Heart right ventricle (tissue), 16 donors: Measurements from ENCODE around the gene CACNA1C. TPM values are rescaled to one million over a fixed set of nuclear protein-coding genes. Genes with fewer than 3 reads are reported as not detected.

Experiments used
- ATAC-seq, 8 donors: fragments of 200-7000 bp; cut with Tn5 transposase; one replicate each; pipeline ENCODE4 v1.9.1; 2020; ENCODE audit warnings: mild to moderate bottlenecking in 8 of 8, moderate library complexity in 8 of 8, moderate number of reproducible peaks in 1 of 8
- DNase-seq, 2 donors: peaks; one replicate each; pipeline ENCODE4 v3.0.0-alpha.2; 2020
- H3K27ac ChIP-seq, 10 donors: fragments of 200-600 bp; sonication (generic) in 2 of 10; one replicate each; pipeline versions ENCODE4 v1.5.0 to v1.8.0; 2020 to 2022; ENCODE audit warnings: mild to moderate bottlenecking in 3 of 10
- H3K27me3 ChIP-seq, 7 donors: fragments of 200-600 bp; one replicate each; pipeline ENCODE4 v1.8.0; 2021 to 2022; ENCODE audit warnings: mild to moderate bottlenecking in 2 of 7
- H3K36me3 ChIP-seq, 9 donors: fragments of 200-600 bp; sonication (generic) in 1 of 9; one replicate each; pipeline versions ENCODE4 v1.5.0 to v1.8.0; 2020 to 2022; ENCODE audit warnings: mild to moderate bottlenecking in 2 of 9
- H3K4me1 ChIP-seq, 9 donors: fragments of 200-600 bp; sonication (generic) in 1 of 9; one replicate each; pipeline versions ENCODE4 v1.5.0 to v1.8.0; 2020 to 2022; ENCODE audit warnings: mild to moderate bottlenecking in 4 of 9
- H3K4me3 ChIP-seq, 10 donors: fragments of 200-600 bp; sonication (generic) in 2 of 10; one replicate each; pipeline versions ENCODE4 v1.5.0 to v1.8.0; 2020 to 2022; ENCODE audit warnings: mild to moderate bottlenecking in 7 of 10, moderate library complexity in 2 of 10
- H3K9me3 ChIP-seq, 11 donors: fragments of 200-600 bp in 10 of 11; sonication (generic) in 2 of 11; one replicate each; pipeline versions ENCODE4 v1.5.0 to v1.8.0; 2013 to 2022; ENCODE audit warnings: mild to moderate bottlenecking in 2 of 11, control low read depth in 1 of 11, moderate library complexity in 1 of 11
- WGBS, 2 donors: extraction: QIAGEN DNeasy Blood & Tissue Kit; methylation state at CpG; one replicate each; pipeline ENCODE4 v1.1.7; 2013; ENCODE audit warnings: inconsistent platforms in 1 of 2; 5-methylcytosine and 5-hydroxymethylcytosine counted together
- intact Hi-C, 10 donors: fragments of 100-400 bp; cut with DNase I; formaldehyde crosslinking; loops; one replicate each; pipeline versions ENCODE4 v1.11.1 to v1.14.2; 2022
- polyA plus RNA-seq, 2 donors: library from polyadenylated mRNA; stranded (reverse); fragments of 200-250 nt; gene quantifications; one replicate each; pipeline ENCODE4 v1.2.3, GENCODE V29; 2013
- total RNA-seq, 10 donors: library from RNA; stranded (reverse); fragmentation: NEBNext Ultra II Directional in 3 of 10; extraction: Animal tissue kit (Norgen Biotek cat#: 25700) in 3 of 10; gene quantifications; one replicate each; pipeline versions ENCODE4 v1.2.1 to v1.2.4, GENCODE V29; 2021 to 2023
- TF ChIP-seq, protein P1 (sequence below), 9 donors: fragments of 200-600 bp; sonication (generic) in 2 of 9; IDR thresholded peaks; one replicate each; pipeline versions ENCODE4 v1.5.0 to v1.8.0; 2021 to 2022; ENCODE audit warnings: antibody characterized with exemption in 9 of 9, mild to moderate bottlenecking in 5 of 9, moderate library complexity in 1 of 9
- donor health status: Arrhythmogenic right ventricular cardiomyopathy.
- donor health status: ischemic (EF 13 %, LVEDD 7.1; RV severe dilation, severe dysfunction).
- donor health status: healthy with polysubstance abuse.
- donor health status: DM: no; HTN: yes; CAD: no.
- donor health status: DM: no; HTN: no; CAD: no.
- donor health status: ischemic (EF 25% LVEDD 6.9; RV normal size, moderate dysfunction).
- donor health status: ischemic (EF 25% LVEDD 5.7; RV mildly dilated, moderate dysfunction).
- donor health status: healthy.
- donor health status: DM: yes; HTN: yes; CAD: no.
- donor health status: Ischemic cardiomyopathy.
- donor health status: ischemic (EF 35%, LVEDD 5.7; RV mildly dilated, moderate dysfunction).
- donor health status: nonischemic (EF 11% LVEDD 7.7; RV severe dilation, severe dysfunction).
- donor health status: DM: yes; HTN: yes; CAD: no.
- donor health status: PGD.
- donor health status: ischemic (EF 29% LVEDD 5.4; RV normal size, mild dysfunction).
- donor health status: nonischemic (EF 23%, LVEDD 6.1; RV moderate dilation, normal function).

Gene CACNA1C
- total and polyA plus RNA-seq, 12 donors = 19.1 to 222 (median 183) TPM

DNA sequence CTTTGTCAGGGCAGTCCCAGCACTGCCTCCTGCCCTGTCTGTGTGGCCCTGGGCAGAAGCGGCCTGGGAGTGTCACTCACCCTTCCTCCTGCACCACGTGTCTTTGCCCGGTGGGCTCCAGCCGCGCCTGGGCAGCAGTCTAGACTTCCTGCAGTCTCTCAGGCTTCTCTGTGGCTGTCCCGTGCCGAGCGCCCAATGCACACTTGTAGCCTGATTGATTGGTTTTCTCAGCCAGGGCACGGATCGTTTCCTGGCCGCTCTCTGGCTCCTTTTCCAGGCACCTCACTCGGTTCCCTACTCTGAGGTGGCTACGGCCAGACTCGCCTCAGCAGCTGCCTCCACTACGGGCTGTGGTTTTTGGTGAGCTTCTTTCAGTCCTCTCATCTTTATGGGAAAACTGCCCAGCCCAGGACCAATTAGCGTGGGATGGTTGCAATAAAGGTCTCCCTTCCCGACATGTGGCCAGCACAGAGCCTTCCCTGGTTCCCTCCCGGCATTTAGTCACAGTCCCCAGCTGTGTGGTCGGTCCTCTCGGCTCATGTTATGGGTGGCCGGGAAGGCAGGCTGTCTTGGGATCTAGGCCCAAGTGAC is 133.1 kb downstream of the CACNA1C start:
- no peak for DNase-seq
- Histone ChIP-seq H3K36me3 (peaks cover 0 to 18% (median 0%) of the 10 kb centered on the region in 9 donors), H3K27ac (peak overlapping the region in 3 of 10 donors; percentile 12 to 45 (median 21)), H3K4me3 (no peak overlapping the region), H3K27me3 (no peaks in the 10 kb centered on the region), H3K4me1 (peaks cover 4 to 35% (median 25%) of the 10 kb centered on the region in 9 donors), H3K9me3 (no peaks in the 10 kb centered on the region)
- intact Hi-C loops = no loop called here
- ATAC-seq = peak in 1 of 8 donors; percentile 2
- WGBS, 2 donors = 93 to 95% methylated on average over 21 of the region's 21 CpGs
- TF ChIP-seq, protein P1, sequence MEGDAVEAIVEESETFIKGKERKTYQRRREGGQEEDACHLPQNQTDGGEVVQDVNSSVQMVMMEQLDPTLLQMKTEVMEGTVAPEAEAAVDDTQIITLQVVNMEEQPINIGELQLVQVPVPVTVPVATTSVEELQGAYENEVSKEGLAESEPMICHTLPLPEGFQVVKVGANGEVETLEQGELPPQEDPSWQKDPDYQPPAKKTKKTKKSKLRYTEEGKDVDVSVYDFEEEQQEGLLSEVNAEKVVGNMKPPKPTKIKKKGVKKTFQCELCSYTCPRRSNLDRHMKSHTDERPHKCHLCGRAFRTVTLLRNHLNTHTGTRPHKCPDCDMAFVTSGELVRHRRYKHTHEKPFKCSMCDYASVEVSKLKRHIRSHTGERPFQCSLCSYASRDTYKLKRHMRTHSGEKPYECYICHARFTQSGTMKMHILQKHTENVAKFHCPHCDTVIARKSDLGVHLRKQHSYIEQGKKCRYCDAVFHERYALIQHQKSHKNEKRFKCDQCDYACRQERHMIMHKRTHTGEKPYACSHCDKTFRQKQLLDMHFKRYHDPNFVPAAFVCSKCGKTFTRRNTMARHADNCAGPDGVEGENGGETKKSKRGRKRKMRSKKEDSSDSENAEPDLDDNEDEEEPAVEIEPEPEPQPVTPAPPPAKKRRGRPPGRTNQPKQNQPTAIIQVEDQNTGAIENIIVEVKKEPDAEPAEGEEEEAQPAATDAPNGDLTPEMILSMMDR (IDR thresholded peaks at IDR 0.05) = no peak

DNA sequence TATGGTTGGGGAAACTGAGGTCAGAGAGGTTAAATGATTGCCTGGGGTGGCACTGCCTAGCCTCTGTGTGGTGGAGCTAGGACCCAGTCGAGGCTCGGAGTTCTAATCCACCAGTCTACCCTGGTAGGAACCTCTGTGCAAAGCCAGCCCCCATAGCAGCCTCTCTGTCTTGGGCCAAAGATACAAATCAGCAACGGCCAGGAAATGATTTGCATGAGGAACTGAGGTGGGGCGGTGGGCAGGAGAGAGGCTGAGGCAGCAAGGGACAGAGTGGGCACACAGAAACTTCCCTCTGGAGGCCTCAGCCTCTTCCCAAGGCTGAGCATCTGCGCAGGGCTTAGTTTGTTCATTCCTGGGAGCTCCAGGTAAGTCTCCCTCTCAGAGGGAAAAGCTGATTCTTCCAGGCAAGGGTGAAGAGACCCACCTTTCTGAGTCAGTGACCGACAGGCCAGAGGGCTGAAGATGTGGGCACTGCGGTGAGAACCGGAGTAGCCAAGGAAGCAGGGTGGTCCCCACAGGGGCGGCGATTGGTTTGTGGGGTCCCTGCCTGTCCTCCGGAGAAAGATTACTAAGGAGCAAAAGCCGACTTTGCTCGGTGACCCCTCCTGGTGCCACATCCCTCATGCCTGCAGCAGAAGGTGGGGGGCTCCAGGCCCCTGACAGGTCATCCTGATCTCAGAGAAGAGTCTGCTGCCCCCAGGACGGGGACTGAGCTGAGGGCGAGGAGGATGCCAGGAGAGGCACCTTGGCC is 134.6 kb downstream of the CACNA1C start:
- H3K9me3 ChIP-seq = no peaks in the 10 kb centered on the region
- intact Hi-C loops = no loop called here
- peaks cover 0 to 22% (median 17%) of the 10 kb centered on the region in 9 donors for H3K4me1 ChIP-seq
- H3K36me3 ChIP-seq = peaks cover 0 to 24% (median 0%) of the 10 kb centered on the region in 9 donors
- H3K27me3 ChIP-seq = no peaks in the 10 kb centered on the region
- peak overlapping the region in 1 of 10 donors; percentile 10 for H3K27ac ChIP-seq
- ATAC-seq (no peak), DNase-seq (no peak)
- WGBS, 2 donors = 85 to 88% methylated on average over 15 of the region's 15 CpGs
- TF ChIP-seq, protein P1 (IDR thresholded peaks at IDR 0.05) = no peak
- H3K4me3 ChIP-seq = no peak overlapping the region

DNA sequence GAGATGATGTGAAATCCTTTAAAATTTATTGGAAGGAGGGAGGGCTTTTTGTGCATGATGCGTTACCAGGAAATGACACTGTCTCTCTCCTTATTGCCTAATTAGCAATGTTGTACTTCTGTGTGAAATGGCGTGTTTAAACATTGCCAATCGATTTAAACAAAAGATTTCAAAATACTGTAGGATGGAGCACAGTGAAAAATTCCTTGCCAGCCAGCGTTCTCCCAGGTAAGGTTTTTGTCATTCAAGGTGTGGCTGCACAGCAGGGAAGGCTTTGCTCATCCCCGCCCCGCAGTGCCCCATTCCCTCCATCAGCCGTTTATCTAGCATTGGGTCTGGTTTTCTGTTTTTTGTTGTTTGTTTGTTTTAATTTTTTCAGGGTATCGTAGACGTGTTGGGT is 137.3 kb downstream of the CACNA1C start:
- ATAC-seq = no peak

DNA sequence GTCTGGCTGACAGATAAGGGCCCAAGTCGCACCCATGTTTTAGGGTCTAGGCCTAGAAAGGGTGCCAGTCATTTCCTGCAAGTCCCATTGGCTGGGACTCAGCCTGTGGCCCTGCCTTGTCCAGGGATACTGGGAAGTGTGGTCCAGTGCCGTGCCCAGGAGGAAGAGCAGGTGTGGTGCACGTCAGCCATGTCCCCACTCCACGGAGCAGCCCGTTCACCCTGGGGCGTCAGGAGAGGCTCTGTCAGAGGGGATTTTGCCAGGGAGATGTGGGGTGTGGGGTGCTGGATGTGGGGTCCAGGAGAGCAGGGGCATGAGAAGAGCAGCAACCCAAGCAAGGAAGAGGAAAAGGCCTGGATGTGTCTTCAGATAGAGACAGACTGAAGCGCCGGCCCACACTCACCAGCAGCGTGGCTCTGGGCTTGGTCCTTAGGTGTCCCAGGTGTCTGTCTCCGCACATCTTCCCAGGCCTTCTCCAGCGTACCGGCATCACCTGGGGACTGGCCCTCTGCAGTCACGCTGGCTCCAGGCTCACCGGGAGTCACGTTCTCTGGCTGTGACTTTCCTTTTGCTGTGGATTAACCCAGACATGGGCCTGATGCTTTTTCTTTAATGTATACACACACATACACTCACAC is 138.2 kb downstream of the CACNA1C start:
- Histone ChIP-seq H3K36me3 (peaks cover 0 to 23% (median 0%) of the 10 kb centered on the region in 9 donors), H3K27me3 (no peaks in the 10 kb centered on the region), H3K9me3 (no peaks in the 10 kb centered on the region), H3K27ac (no peak overlapping the region), H3K4me3 (no peak overlapping the region), H3K4me1 (peaks cover 0 to 35% (median 24%) of the 10 kb centered on the region in 9 donors)
- peak in 1 of 8 donors; percentile 27 for ATAC-seq
- no peak for DNase-seq
- intact Hi-C loops = no loop called here
- TF ChIP-seq, protein P1 (IDR thresholded peaks at IDR 0.05) = no peak
- WGBS, 2 donors = 79 to 87% methylated on average over 15 of the region's 15 CpGs

More for the DNA sequence above, 137.3 kb downstream of the CACNA1C start:
- intact Hi-C loops = no loop called here
- DNase-seq = no peak
- Histone ChIP-seq H3K9me3 (no peaks in the 10 kb centered on the region), H3K36me3 (peaks cover 0 to 30% (median 0%) of the 10 kb centered on the region in 9 donors), H3K27ac (no peak overlapping the region), H3K4me1 (peaks cover 0 to 26% (median 15%) of the 10 kb centered on the region in 9 donors), H3K27me3 (no peaks in the 10 kb centered on the region), H3K4me3 (no peak overlapping the region)
- 85 to 88% methylated on average over 9 of the region's 9 CpGs for WGBS, 2 donors
- TF ChIP-seq, protein P1 (IDR thresholded peaks at IDR 0.05) = no peak
